Body of pancreas (tissue), 4 donors: ENCODE measurements around the gene UBASH3A. TPM values are rescaled to one million over a fixed set of nuclear protein-coding genes. Genes with fewer than 3 reads are reported as not detected.

Source experiments
- ATAC-seq: fragments of 150-250 bp; one replicate; pipeline ENCODE4 v1.9.1; 2016
- DNase-seq, 4 donors: peaks; one replicate each; pipeline ENCODE4 v3.0.0-alpha.2; 2019
- H3K27ac ChIP-seq, 4 donors: fragments of 200-600 bp; sonication (generic); 1 replicate in 3 of 4; 2 replicates in 1 of 4; pipeline versions ENCODE4 v1.5.1 to v1.6.1; 2016 to 2019; ENCODE audit warnings: mild to moderate bottlenecking in 1 of 4, mixed read lengths in 1 of 4, moderate library complexity in 1 of 4
- H3K27me3 ChIP-seq, 2 donors: fragments of 200-600 bp; sonication (generic); one replicate each; pipeline ENCODE4 v1.6.0; 2016; ENCODE audit warnings: mild to moderate bottlenecking in 1 of 2
- H3K36me3 ChIP-seq, 2 donors: fragments of 200-600 bp; sonication (generic); replicated peaks in 1 of 2; 2 replicates each; pipeline ENCODE4 v1.5.1; 2016; ENCODE audit warnings: low read depth in 2 of 2; ENCODE audit not compliant: insufficient read depth in 1 of 2
- H3K4me1 ChIP-seq: fragments of 200-600 bp; sonication (generic); one replicate; pipeline ENCODE4 v1.6.0; 2016
- H3K4me3 ChIP-seq, 2 donors: fragments of 200-600 bp; sonication (generic); 1 replicate in 1 of 2; 2 replicates in 1 of 2; pipeline ENCODE4 v1.5.1; 2016 to 2019
- H3K9me3 ChIP-seq, 3 donors: fragments of 200-600 bp; sonication (generic); 1 replicate in 2 of 3; 2 replicates in 1 of 3; pipeline ENCODE4 v1.5.1; 2016
- CTCF ChIP-seq, 7 experiments: fragments of 450-650 bp in 4 of 7; fragments of 200-600 bp in 3 of 7; sonication (generic) in 3 of 7; IDR thresholded peaks; one replicate each; pipeline ENCODE4 v1.5.1; 2016 to 2019; ENCODE audit warnings: antibody characterized with exemption in 7 of 7
- POLR2A ChIP-seq, 3 donors: fragments of 450-650 bp; IDR thresholded peaks; one replicate each; pipeline ENCODE4 v1.6.1; 2016; ENCODE audit warnings: antibody characterized with exemption in 3 of 3, mild to moderate bottlenecking in 2 of 3
- WGBS, 2 donors: methylation state at CpG; one replicate each; pipeline ENCODE4 v1.1.5; 2017; 5-methylcytosine and 5-hydroxymethylcytosine counted together
- intact Hi-C: fragments of 100-400 bp; cut with DNase I; formaldehyde crosslinking; loops from one replicate; pipeline ENCODE4 v1.15.1; 2023
- total RNA-seq, 2 donors: library from RNA; depleted of rRNA; stranded (reverse); fragments of >200 nt; gene quantifications; one replicate each; pipeline ENCODE4 v1.1.0, GENCODE V29; 2016

UBASH3A gene
- total RNA-seq, 2 donors from 2014 or later: 0.26 TPM; not detected in 1

- Histone ChIP-seq H3K4me1 (no peaks in the 10 kb centered on the region), H3K27ac (no peak overlapping the region), H3K27me3 (no peaks in the 10 kb centered on the region), H3K4me3 (no peak overlapping the region), H3K9me3 (no peaks in the 10 kb centered on the region), H3K36me3 (no peaks in the 10 kb centered on the region)
- TF ChIP-seq CTCF (IDR thresholded peaks at IDR 0.05): no peak
- no peak for TF ChIP-seq POLR2A (IDR thresholded peaks at IDR 0.05)
- ATAC-seq: no peak
- DNase-seq: no peak
- intact Hi-C loops: loop anchor here (10.0 kb wide), 2 partner anchors 125 to 295 kb away; partner anchors contain the start of gene TFF3
- 77 to 79% methylated on average over 12 of the region's 12 CpGs for WGBS, 2 donors
These were observed 36.6 kb downstream of the UBASH3A start for GRCh38 chr21:42440187-42440792.

GRCh38 chr21:42441963-42442362 lies 38.3 kb downstream of the UBASH3A start:
- ATAC-seq (no peak), DNase-seq (no peak)
- TF ChIP-seq CTCF (IDR thresholded peaks at IDR 0.05): no peak
- TF ChIP-seq POLR2A (IDR thresholded peaks at IDR 0.05): no peak
- H3K4me1 ChIP-seq: no peaks in the 10 kb centered on the region
- H3K36me3 ChIP-seq: no peaks in the 10 kb centered on the region
- no peaks in the 10 kb centered on the region for H3K9me3 ChIP-seq
- WGBS, 2 donors: 74 to 80% methylated on average over 6 of the region's 6 CpGs
- H3K27ac ChIP-seq: no peak overlapping the region
- intact Hi-C loops: loop anchor here (10.0 kb wide), 2 partner anchors 127 to 297 kb away; partner anchors contain the start of gene TFF3
- no peaks in the 10 kb centered on the region for H3K27me3 ChIP-seq
- H3K4me3 ChIP-seq: no peak overlapping the region

DNA sequence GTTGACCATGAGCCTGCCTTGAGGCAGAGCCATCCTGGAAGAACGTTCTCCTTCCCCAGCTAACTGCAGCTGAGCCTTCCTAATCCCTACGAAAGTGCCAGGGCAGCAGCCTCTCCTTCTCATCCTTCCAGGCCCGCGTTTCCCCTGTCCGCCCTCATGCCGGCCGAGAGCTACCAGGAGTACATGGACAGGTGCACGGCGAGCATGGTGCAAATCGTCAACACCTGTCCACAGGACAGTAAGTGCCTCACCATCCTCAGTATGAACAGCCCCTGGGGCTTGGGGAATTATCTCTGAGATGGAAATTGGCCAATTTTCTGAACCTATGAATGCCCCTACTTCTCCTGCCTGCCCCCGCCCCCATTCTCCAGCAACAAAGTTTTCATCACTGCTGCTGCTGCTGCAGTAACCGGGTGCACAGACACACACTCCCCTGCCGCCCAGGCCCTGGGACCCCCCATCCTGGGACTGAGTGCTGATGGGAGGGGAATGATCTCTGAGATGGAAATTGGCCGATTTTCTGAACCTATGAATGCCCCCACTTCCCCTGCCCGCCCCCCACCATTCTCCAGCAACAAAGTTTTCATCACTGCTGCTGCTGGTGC lies 39.6 kb downstream of the UBASH3A start:
- H3K27me3 ChIP-seq: no peaks in the 10 kb centered on the region
- H3K36me3 ChIP-seq: no peaks in the 10 kb centered on the region
- no peaks in the 10 kb centered on the region for H3K4me1 ChIP-seq
- no peak overlapping the region for H3K4me3 ChIP-seq
- DNase-seq (no peak), ATAC-seq (no peak)
- intact Hi-C loops: loop anchor here (10.0 kb wide), 2 partner anchors 128 to 298 kb away; partner anchors contain the start of gene TFF3
- H3K9me3 ChIP-seq: no peaks in the 10 kb centered on the region
- no peak overlapping the region for H3K27ac ChIP-seq
- 76 to 83% methylated on average over 13 to 15 of the region's 15 CpGs for WGBS, 2 donors
- TF ChIP-seq CTCF (IDR thresholded peaks at IDR 0.05) (no peak), POLR2A (IDR thresholded peaks at IDR 0.05) (no peak)

DNA sequence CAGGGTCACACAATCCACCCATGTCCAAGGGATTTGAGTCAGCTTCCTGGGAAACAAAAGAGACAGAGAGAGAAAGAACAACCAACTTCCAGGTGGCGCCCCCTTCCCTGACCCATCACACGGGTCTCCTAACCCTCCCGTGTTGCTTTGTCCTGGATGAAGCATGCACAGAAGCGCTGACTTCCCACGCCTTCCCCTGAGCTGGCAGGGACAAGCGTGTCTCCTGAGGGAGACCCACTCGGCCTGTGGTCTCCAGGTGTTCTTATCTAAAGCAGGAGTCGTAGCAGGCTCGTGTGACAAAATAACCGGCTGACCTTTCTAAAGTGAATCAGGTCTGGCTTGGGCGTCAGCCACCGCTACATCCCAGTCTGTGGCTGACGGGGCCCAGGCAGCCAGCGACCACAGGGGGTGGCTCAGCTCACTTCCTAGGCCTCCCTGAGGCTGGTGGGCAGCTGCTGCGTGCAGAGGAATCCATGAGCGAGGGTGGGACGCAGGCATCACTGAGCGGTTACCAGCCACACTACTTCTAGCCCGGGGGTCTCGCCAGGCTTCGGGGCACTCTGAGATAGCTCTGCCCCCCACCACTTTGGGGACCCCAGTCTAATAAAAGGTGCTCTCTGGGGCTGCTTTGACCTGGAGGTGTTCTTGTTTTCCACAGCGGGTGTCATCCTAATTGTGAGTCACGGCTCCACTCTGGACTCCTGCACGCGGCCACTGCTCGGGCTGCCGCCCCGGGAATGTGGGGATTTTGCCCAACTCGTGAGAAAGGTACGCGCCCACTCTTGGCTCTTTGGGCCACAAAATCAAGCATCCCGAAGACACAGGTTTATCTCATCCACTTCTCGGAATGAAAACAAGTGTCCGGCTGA lies 40.4 kb downstream of the UBASH3A start:
- ATAC-seq: no peak
- Histone ChIP-seq H3K27ac (no peak overlapping the region), H3K9me3 (no peaks in the 10 kb centered on the region), H3K4me3 (no peak overlapping the region), H3K4me1 (no peaks in the 10 kb centered on the region), H3K27me3 (no peaks in the 10 kb centered on the region), H3K36me3 (no peaks in the 10 kb centered on the region)
- TF ChIP-seq POLR2A (IDR thresholded peaks at IDR 0.05): no peak
- no peak for TF ChIP-seq CTCF (IDR thresholded peaks at IDR 0.05)
- 78 to 80% methylated on average over 16 to 33 of the region's 34 CpGs for WGBS, 2 donors
- no peak for DNase-seq
- intact Hi-C loops: loop anchor here (10.0 kb wide), 2 partner anchors 129 to 299 kb away; partner anchors contain the start of gene TFF3
